Retina (tissue), 1 donor: ENCODE measurements around the gene BPIFB3.

Experiments used
- DNase-seq: peaks from one replicate; pipeline ENCODE4 v3.0.0-alpha.2; 2016

BPIFB3 gene

GRCh38 chr20:33015700-33016580 is 37.8 kb upstream of the BPIFB3 start:
- DNase-seq: no peak

- no peak for DNase-seq
Measured at GRCh38 chr20:33016581-33017109, 37.1 kb upstream of the BPIFB3 start.

GRCh38 chr20:33017542-33017941 is 36.2 kb upstream of the BPIFB3 start:
- DNase-seq: no peak

GRCh38 chr20:33018169-33018931 is 35.4 kb upstream of the BPIFB3 start:
- DNase-seq: no peak

- DNase-seq: no peak
Measured at GRCh38 chr20:33019465-33020277, 34.0 kb upstream of the BPIFB3 start.

- no peak for DNase-seq
Measured at GRCh38 chr20:33020278-33021161, 33.2 kb upstream of the BPIFB3 start.

GRCh38 chr20:33021879-33022278 is 31.8 kb upstream of the BPIFB3 start:
- DNase-seq: no peak

- DNase-seq: no peak
Measured at GRCh38 chr20:33022289-33022688, 31.4 kb upstream of the BPIFB3 start.

GRCh38 chr20:33022694-33023438 is 30.8 kb upstream of the BPIFB3 start:
- no peak for DNase-seq

GRCh38 chr20:33023439-33024242 is 30.1 kb upstream of the BPIFB3 start:
- DNase-seq: no peak

- no peak for DNase-seq
Measured at GRCh38 chr20:33024243-33024560, 29.5 kb upstream of the BPIFB3 start.

GRCh38 chr20:33024609-33025317 is 28.9 kb upstream of the BPIFB3 start:
- DNase-seq: no peak

- no peak for DNase-seq
Measured at GRCh38 chr20:33025318-33025876, 28.3 kb upstream of the BPIFB3 start.

GRCh38 chr20:33026072-33026778 is 27.5 kb upstream of the BPIFB3 start:
- no peak for DNase-seq

- DNase-seq: no peak
Measured at GRCh38 chr20:33026779-33027759, 26.6 kb upstream of the BPIFB3 start.

- no peak for DNase-seq
Measured at GRCh38 chr20:33027769-33028751, 25.6 kb upstream of the BPIFB3 start.
